HG02970 (cell line): ENCODE results near the gene NANOS2.
"Not testable (repeated sequence)": the region's sequence is repeated elsewhere in the genome, so short reads cannot be mapped to it uniquely, and the experiment has no call there.

ENCODE experiments used
- ATAC-seq: cut with Tn5 transposase; IDR thresholded peaks from one replicate; pipeline ENCODE4 v1.9.1; 2021; ENCODE audit warnings: mild to moderate bottlenecking, moderate library complexity, moderate number of reproducible peaks; ENCODE audit not compliant: unreplicated experiment, low FRiP score

NANOS2 gene

DNA sequence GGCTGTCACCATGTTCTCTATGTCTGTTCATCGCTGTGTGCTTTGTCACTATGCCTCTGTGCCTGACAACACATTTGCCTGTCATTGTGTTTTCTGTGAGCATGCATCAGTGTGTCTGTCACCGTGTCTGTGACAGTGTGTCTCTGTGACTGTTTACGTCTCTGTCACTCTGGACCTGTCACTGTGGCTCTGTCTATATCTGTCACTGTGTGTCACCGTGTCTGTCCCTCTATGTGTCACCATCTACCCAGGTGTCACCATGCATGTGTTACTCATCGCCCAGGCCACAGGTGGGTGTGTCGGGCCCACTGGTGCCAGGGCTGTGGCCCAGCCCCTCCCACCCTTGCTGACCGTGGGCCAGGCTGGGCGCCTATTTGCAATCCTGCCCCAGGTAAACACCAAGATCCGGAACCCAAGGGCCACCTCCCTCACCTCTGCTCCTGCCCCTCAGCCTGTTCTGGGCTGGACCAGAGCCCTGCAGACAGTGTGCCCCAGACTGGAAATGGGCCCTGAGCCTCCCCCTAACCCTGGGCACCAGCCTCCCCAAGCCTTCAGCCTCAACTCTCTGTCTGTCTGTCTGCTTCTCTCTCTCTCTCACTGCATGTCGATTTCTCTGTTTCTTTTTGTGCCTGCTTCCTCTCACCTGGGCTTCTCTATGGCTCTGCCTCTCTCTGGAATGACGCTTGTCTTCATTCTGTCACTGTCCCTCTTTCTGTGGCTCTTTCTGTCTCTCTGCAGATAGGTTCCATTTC lies 36.4 kb downstream of the NANOS2 start:
- no peak for ATAC-seq

DNA sequence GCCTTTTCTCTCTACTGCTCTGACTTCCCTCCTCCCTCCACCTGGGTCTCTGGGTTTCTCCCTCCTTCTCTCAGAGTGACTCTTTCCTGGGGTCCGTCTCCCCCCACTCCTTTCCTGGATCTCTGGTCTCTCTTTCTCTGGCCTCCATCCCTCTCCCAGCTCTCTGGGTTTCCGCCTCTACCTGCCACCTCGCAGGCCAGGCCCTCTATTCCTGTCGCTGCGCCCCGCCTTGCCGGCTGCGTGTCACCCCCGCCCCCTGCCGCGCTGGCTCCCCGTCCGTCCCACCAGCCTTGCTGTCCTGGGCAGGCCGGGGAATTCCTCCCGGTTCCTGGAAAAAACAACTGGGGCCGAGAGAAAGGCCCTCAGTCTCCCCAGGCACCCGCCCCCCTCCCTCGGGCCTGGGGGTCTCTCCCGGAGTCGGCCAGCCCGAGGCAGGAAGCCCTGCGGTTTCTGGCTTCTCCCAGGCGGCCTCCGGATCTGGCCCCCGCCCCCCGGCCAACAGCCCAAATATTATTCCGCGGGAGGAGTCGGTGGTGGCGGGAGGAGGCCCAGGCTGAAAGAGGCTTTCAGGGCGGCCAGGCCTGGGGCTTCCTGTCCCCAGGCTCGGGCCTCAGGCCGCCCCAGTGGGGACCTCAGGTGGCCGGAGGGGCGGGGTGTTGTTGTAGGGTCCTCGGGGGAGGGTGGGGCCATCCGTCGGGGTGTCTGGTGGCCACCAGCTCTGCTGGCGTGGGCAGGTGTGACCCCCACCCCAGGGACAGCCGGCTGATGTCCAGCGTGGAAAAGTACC lies 38.0 kb downstream of the NANOS2 start:
- no peak for ATAC-seq

DNA sequence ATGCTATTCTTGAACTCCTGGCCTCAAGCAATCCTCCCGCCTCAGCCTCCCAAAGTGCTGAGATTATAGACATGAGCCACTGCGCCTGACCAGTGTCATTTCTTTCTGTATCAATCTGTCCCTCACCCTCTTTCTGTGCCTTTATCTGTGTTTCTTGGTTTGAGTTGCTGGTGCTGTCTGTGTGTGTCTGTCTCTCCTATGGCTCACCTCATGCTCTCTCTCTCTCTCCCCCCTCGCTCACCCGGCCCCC lies 38.5 kb downstream of the NANOS2 start:
- ATAC-seq: no peak

DNA sequence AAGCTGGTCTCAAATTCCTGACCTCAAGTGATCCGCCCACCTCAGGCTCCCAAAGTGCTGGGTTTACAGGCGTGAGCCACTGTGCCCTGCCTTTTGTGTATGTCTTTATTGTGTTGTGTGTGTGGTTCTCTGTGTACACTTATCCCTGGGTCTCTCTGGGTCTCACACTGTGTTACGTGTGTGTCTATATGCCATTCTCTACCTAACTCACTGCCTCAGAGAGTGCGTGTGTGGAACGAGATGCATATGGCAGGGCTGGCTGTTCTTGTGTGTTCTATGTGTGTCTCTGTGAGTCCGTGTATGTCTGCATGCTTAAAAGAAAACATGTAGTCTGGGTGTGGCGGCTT lies 40.0 kb downstream of the NANOS2 start:
- ATAC-seq: no peak

GRCh38 chr19:45873219-45873772 lies 41.3 kb downstream of the NANOS2 start:
- ATAC-seq: no peak

GRCh38 chr19:45872095-45872919 lies 42.3 kb downstream of the NANOS2 start:
- ATAC-seq: no peak

- no peak for ATAC-seq
Observed at GRCh38 chr19:45870798-45871197, 43.8 kb downstream of the NANOS2 start.

GRCh38 chr19:45867241-45867640 lies 47.3 kb downstream of the NANOS2 start:
- not testable (repeated sequence) for ATAC-seq

GRCh38 chr19:45866400-45867176 lies 48.0 kb downstream of the NANOS2 start:
- no peak for ATAC-seq

DNA sequence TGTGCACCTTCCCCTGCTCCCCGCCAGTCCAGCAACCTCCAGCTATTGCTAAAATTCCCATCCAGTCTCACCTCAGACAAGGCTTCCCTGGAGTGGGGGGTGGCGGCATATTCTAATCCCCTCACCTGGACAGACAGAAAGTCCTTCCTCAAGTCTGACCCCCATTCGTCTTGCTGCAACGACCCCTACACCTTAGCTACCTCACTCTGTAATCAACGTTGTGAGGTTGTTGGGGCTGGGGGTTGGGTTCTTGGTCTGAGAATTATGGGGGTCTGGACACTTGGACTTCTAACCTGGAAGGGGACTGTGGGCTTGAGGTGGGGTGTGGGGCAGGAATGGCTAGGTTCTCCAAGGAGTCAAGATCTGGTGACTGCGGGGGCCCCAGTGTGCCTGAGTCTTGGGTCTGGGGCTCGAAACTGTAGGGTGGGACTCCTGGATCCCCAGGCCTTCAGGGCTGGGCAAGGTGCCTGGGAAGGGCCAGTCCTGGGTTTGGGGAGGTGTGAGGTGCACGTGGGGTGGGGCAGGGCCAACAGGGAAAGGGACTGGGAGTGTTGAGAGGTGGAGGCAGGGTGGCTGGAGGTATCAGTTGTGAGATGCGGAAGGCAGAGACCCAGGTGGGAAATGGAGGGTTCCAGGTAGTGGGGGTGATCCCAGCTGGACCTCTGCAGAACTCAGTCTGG lies 49.2 kb downstream of the NANOS2 start:
- ATAC-seq: no peak

DNA sequence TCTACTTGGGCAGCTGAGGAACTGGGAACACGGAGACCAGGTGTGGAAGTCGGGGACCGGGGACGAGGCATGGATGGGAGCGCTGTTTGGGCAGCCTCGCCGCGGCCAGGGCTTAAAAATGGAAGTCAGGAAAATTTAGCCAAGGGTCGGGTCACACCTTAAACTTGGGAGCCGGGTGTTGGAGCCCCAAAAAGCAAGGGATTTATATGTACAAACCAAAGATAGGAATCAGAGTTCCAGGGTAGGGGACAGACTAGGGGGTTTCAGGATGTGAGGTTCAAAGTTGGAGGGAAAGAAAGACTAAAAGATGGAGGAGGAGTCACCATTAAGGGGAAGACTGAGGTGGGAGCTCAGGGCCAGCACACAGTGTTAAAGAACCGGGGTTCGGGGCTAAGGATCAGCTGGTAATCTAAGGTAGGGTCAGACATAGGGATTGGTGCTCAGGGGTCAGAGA lies 49.9 kb downstream of the NANOS2 start:
- ATAC-seq: no peak

DNA sequence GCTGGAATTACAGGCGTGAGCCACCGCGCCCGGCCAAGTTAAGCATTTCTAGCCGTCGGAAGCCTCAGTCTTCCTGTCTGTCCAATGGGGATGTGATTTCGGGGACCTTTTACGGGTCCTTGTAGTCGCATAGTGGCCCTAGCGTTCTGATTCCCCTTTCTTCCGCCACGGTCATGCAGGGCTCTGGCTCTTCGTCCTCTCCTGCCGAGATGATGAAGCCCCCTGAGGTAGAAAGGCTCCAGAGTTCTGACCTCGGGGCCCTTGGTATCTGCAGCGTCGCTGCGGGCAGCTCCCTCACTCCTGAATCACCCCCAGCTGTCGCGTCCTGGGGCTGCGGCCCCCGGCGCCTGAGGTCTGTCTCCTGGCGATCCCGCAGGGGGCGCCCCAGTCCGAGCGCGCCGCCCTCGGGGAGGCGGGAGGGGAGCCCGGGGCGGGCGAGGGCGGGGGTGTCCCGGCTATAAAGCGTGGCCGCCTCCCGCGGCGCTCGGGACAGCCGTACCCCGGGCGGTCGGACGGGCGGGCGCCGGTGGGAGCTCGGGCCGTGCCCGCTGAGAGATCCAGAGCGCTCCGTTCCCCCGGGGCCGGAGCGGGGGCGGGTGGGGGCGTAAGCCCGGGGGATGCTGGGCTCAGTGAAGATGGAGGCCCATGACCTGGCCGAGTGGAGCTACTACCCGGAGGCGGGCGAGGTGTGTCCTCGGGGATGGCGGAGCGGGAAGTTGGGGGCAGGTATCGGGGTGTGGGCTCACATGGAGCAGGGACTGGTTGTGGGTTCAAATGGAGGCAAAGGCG lies 50.5 kb downstream of the NANOS2 start, which contains the start of gene FOXA3:
Gene FOXA3 (plus strand): TSS at position 487 of the 789 bp plus-strand sequence. CDS start 131 bp downstream, at position 618.
- no peak for ATAC-seq

DNA sequence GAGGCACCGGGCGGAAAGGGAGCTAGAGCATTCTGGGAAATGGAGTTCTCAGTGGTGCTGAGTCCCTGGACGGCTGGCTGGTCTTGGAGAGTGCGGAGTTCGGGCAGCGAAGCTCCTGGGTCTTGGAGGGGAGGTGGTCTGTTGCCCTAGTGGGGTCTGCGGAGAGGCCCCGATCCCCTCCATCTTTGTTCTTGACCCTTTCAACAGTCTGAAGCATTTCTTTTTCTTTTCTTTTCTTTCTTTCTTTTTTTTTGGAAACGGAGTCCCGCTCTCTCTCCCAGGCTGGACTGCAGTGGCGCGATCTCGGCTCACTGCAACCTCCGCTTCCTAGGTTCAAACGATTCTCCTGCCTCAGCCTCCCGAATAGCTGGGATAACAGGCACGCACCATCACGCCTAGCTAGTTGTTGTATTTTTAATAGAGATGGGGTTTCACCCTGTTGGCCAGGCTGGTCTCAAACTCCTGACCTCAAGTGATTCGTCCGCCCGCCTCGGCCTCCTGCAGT lies 51.2 kb downstream of the NANOS2 start:
- ATAC-seq: no peak
